Esophagus muscularis mucosa (tissue), 4 donors: Measurements from ENCODE around the gene MPP4. TPM values are rescaled to one million over a fixed set of nuclear protein-coding genes. Genes with fewer than 3 reads are reported as not detected.
A peak's percentile ranks its signal among the peaks of the same experiment; 100 is the strongest.

Experiments used
- DNase-seq: peaks from one replicate; pipeline ENCODE4 v3.0.0-alpha.2; 2017; ENCODE audit errors: extremely low spot score
- H3K27ac ChIP-seq, 4 donors: fragments of 200-600 bp; sonication (generic); replicated peaks in 1 of 4; 1 replicate in 3 of 4; 2 replicates in 1 of 4; pipeline ENCODE4 v1.5.1; 2016 to 2019; ENCODE audit warnings: mild to moderate bottlenecking in 1 of 4
- H3K27me3 ChIP-seq, 4 donors: fragments of 200-600 bp; sonication (generic); one replicate each; pipeline versions ENCODE4 v1.5.1 to v1.6.0; 2016 to 2019
- H3K36me3 ChIP-seq, 4 donors: fragments of 200-600 bp; sonication (generic); one replicate each; pipeline ENCODE4 v1.5.1; 2016 to 2019
- H3K4me1 ChIP-seq, 4 donors: fragments of 200-600 bp; sonication (generic); one replicate each; pipeline ENCODE4 v1.5.1; 2016 to 2019
- H3K4me3 ChIP-seq, 4 donors: fragments of 200-600 bp; sonication (generic); 1 replicate in 2 of 4; 2 replicates in 2 of 4; pipeline ENCODE4 v1.5.1; 2016 to 2019; ENCODE audit warnings: mild to moderate bottlenecking in 4 of 4, moderate library complexity in 1 of 4
- H3K9me3 ChIP-seq, 4 donors: fragments of 200-600 bp; sonication (generic); 1 replicate in 3 of 4; 2 replicates in 1 of 4; pipeline ENCODE4 v1.5.1; 2016 to 2019
- EP300 ChIP-seq: sonication (generic); formaldehyde crosslinking; IDR thresholded peaks from one replicate; pipeline ENCODE4 v1.6.1; 2017; ENCODE audit warnings: antibody characterized with exemption
- POLR2A ChIP-seq: fragments of 450-650 bp; IDR thresholded peaks from one replicate; pipeline ENCODE4 v1.6.1; 2017; ENCODE audit warnings: antibody characterized with exemption, moderate library complexity, mild to moderate bottlenecking, low read depth
- POLR2AphosphoS5 ChIP-seq, 2 donors: sonication (generic); formaldehyde crosslinking; IDR thresholded peaks; one replicate each; pipeline ENCODE4 v1.6.1; 2017; ENCODE audit warnings: antibody characterized with exemption in 2 of 2
- WGBS: methylation state at CpG from one replicate; pipeline ENCODE4 v1.1.5; 2018; 5-methylcytosine and 5-hydroxymethylcytosine counted together
- intact Hi-C: fragments of 100-400 bp; cut with DNase I; formaldehyde crosslinking; loops from one replicate; pipeline ENCODE4 v1.15.1; 2023
- total RNA-seq, 4 donors: library from RNA; depleted of rRNA; stranded (reverse); fragments of >200 nt; gene quantifications; one replicate each; pipeline versions ENCODE4 v1.1.0 to v1.2.1, GENCODE V29; 2016
- TF ChIP-seq, protein P1 (sequence below), 3 experiments: fragments of 200-600 bp in 2 of 3; fragments of 450-650 bp in 1 of 3; sonication (generic) in 2 of 3; IDR thresholded peaks; one replicate each; pipeline ENCODE4 v1.5.1; 2017 to 2019; ENCODE audit warnings: antibody characterized with exemption in 3 of 3, mild to moderate bottlenecking in 2 of 3, moderate library complexity in 1 of 3

MPP4 gene
- total RNA-seq, 4 donors from 2014 or later: 0.23 TPM; not detected in 3

DNA sequence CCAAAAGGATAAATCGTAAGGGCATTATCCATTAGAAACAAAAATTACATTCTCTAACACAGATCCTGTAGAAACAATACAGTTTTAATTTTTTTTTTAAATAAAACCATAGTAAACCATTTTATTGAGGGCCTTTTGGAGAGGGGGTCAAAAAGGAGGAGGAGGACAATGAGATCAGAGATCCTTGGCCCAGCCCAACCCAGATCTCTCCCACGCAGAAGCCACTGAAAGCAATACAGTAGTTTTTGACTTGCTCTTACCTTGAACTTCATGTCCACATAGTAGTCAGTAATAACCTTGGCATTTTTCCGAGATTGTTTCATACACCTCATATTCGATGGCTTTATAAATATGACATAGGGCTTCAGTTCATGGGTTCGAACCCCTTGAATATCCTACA, 51.0 kb downstream of the MPP4 start:
- 90% methylated on average over 5 of the region's 5 CpGs for WGBS
- TF ChIP-seq POLR2AphosphoS5 (IDR thresholded peaks at IDR 0.05): no peak
- TF ChIP-seq POLR2A: no peak
- TF ChIP-seq EP300: no peak
- TF ChIP-seq, protein P1, sequence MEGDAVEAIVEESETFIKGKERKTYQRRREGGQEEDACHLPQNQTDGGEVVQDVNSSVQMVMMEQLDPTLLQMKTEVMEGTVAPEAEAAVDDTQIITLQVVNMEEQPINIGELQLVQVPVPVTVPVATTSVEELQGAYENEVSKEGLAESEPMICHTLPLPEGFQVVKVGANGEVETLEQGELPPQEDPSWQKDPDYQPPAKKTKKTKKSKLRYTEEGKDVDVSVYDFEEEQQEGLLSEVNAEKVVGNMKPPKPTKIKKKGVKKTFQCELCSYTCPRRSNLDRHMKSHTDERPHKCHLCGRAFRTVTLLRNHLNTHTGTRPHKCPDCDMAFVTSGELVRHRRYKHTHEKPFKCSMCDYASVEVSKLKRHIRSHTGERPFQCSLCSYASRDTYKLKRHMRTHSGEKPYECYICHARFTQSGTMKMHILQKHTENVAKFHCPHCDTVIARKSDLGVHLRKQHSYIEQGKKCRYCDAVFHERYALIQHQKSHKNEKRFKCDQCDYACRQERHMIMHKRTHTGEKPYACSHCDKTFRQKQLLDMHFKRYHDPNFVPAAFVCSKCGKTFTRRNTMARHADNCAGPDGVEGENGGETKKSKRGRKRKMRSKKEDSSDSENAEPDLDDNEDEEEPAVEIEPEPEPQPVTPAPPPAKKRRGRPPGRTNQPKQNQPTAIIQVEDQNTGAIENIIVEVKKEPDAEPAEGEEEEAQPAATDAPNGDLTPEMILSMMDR (IDR thresholded peaks at IDR 0.05): no peak
- H3K27ac ChIP-seq: no peak overlapping the region
- intact Hi-C loops: no loop called here
- H3K9me3 ChIP-seq: no peaks in the 10 kb centered on the region
- H3K4me3 ChIP-seq: no peak overlapping the region
- no peaks in the 10 kb centered on the region for H3K27me3 ChIP-seq
- H3K4me1 ChIP-seq: peaks cover 10 to 17% (median 15%) of the 10 kb centered on the region in 4 donors
- no peaks in the 10 kb centered on the region for H3K36me3 ChIP-seq
- DNase-seq: no peak

DNA sequence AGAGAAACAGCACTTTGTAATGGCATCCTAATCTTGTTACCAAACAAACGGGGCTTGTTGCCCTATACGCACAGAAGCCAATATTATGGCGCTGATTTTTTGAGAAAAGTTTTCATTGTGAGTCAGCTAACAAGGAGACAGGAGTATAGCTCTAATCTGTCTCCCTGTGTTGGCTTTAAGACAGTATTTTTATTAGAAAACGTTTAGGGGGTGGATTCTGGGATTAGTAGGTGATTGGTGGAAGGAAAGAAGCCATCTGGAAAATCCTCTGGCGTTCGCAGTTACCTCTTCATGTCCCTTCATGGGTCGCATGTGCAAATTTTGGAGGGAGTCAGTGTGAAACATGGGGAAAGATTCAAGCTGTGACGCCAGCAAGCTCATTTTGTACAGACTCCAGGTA, 54.4 kb downstream of the MPP4 start:
- WGBS: 38% methylated on average over 8 of the region's 8 CpGs
- Histone ChIP-seq H3K9me3 (no peaks in the 10 kb centered on the region), H3K4me1 (peaks cover 10 to 24% (median 20%) of the 10 kb centered on the region in 4 donors), H3K27me3 (no peaks in the 10 kb centered on the region), H3K4me3 (peak overlapping the region; percentile 73 to 92 (median 90)), H3K36me3 (peaks cover 0 to 5% (median 0%) of the 10 kb centered on the region in 4 donors), H3K27ac (peak overlapping the region; percentile 92 to 96 (median 94))
- intact Hi-C loops: no loop called here
- TF ChIP-seq POLR2A: no peak
- TF ChIP-seq, protein P1 (IDR thresholded peaks at IDR 0.05): no peak
- TF ChIP-seq POLR2AphosphoS5 (IDR thresholded peaks at IDR 0.05): peak in 1 of 2 donors; percentile 35
- no peak for DNase-seq

DNA sequence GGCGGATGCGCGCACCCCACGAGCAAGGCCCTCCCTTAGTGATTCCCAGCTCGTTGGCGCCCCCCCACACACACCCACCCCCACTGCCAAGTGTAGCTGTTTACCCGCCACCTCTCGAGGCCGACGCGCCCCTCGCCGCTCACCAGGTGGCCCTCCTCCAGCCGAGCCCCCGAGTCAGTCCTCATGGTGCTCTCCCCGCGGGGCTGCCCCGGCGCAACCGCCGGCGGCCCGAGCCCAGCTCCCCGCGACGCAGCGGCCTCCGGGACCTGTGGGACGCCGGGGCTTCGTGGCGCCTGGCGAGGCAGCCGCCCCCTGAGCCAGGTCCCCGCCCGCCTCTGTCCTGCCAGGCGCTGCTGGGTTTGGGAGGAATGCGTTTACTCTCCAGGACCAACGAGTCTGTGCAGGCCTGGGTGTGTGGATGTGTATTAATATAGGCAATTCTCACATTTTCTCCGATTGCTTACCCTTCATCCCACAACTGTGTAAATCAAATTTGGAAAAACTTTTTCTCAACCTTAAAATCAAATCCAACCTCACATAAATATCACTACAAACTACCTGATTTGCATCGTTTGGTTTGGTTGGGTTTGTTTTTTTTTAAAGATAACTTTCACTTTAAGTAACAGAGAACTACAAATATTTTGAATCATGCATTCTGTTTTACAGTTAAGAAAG, 55.1 kb downstream of the MPP4 start, which contains the start of gene TMEM237:
Gene TMEM237 (minus strand): TSS at position 288 of the 675 bp plus-strand sequence. CDS start 103 bp downstream, at position 185.
- TF ChIP-seq POLR2AphosphoS5 (IDR thresholded peaks at IDR 0.05): no peak
- TF ChIP-seq POLR2A: no peak
- TF ChIP-seq, protein P1 (IDR thresholded peaks at IDR 0.05): no peak
- TF ChIP-seq EP300: no peak
- Histone ChIP-seq H3K27me3 (no peaks in the 10 kb centered on the region), H3K4me1 (peaks cover 10 to 24% (median 20%) of the 10 kb centered on the region in 4 donors), H3K4me3 (peak within 1 kb of the TSS; percentile 73 to 92 (median 90)), H3K36me3 (peaks cover 0 to 11% (median 2%) of the 10 kb centered on the region in 4 donors), H3K27ac (peak within 1 kb of the TSS; percentile 92 to 96 (median 94)), H3K9me3 (no peaks in the 10 kb centered on the region)
- intact Hi-C loops: no loop called here
- DNase-seq: no peak
- WGBS: under 1% methylated on average over 5 of the region's 41 CpGs

DNA sequence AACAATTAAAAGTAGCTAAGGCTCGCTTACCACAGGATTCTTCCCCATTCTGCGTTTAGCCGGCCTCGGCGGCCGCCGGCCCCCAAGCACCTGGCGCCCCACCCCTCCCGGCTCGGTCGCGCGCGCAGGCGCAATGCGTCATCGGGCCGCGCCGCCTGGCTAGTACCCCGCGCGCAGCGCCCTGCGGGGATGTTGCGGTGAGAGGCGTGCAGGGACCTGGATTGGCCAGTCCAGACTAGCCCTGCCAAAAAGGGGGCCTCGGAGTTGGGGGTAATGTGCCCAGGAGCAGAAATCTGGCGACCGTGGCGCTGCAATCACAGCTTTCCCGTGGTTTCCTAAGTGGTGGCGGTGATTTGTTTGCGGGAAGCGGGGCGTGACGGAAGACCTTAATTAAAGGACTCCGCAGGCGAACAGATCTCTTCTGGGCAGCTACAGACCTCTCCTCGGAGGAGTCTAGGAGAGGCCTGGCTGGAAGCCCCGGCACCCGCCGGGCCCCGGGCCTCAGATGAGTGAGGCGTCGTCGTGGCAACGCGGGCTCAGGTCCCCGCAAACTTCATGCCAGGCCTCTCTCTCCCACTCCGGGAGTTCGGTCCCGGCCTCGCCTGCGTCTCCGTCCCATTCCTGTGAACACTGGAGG, 55.7 kb downstream of the MPP4 start:
- H3K27me3 ChIP-seq: no peaks in the 10 kb centered on the region
- 0% methylated on average over 20 of the region's 56 CpGs for WGBS
- no peak for TF ChIP-seq EP300
- peak; percentile 88 to 93 for TF ChIP-seq POLR2AphosphoS5 (IDR thresholded peaks at IDR 0.05)
- peak; percentile 52 for TF ChIP-seq POLR2A

DNA sequence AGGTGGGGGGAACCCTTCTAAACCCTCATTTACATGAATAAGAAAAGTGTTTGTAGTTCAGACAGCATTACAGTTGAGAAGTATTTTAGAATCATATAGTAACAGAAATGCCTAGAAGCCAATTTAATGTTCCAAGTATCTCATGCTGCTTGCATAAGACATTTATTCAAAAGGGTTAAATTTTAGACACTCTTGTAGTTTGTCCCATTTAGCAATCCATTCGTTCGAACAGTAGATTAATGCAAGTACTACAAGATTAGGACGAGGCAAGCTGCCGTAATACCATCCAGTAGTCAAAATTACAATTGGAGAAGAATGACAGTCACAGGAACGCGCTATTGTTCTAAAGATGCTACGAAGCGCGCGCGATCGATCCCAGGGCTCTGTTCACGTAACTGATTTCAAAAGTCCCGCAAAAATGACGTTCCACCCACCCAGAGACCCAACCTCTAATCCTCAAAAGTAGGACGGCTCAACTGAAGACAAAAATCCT, 56.3 kb downstream of the MPP4 start:
- Histone ChIP-seq H3K9me3 (no peaks in the 10 kb centered on the region), H3K4me1 (peaks cover 10 to 24% (median 20%) of the 10 kb centered on the region in 4 donors), H3K36me3 (peaks cover 2 to 16% (median 7%) of the 10 kb centered on the region in 4 donors), H3K27ac (peak overlapping the region; percentile 92 to 96 (median 94)), H3K27me3 (no peaks in the 10 kb centered on the region), H3K4me3 (peak overlapping the region; percentile 73 to 92 (median 90))
- intact Hi-C loops: no loop called here
- no peak for TF ChIP-seq EP300
- TF ChIP-seq POLR2A: no peak
- no peak for TF ChIP-seq POLR2AphosphoS5 (IDR thresholded peaks at IDR 0.05)
- TF ChIP-seq, protein P1 (IDR thresholded peaks at IDR 0.05): no peak
- under 1% methylated on average over 16 of the region's 16 CpGs for WGBS
- no peak for DNase-seq

More for the DNA sequence above, 55.7 kb downstream of the MPP4 start:
- H3K9me3 ChIP-seq: no peaks in the 10 kb centered on the region
- no peak for DNase-seq
- H3K36me3 ChIP-seq: peaks cover 0 to 12% (median 6%) of the 10 kb centered on the region in 4 donors
- H3K4me1 ChIP-seq: peaks cover 10 to 24% (median 20%) of the 10 kb centered on the region in 4 donors
- H3K4me3 ChIP-seq: peak overlapping the region; percentile 73 to 92 (median 90)
- intact Hi-C loops: no loop called here
- H3K27ac ChIP-seq: peak overlapping the region; percentile 92 to 96 (median 94)
